GM12865 (cell line): Measurements from ENCODE around the gene PARVA.
A peak's percentile ranks its signal among the peaks of the same experiment; 100 is the strongest.

Source experiments
- DNase-seq: peaks from one replicate; pipeline ENCODE4 v3.0.0; 2010; ENCODE audit warnings: low read depth
- H3K4me3 ChIP-seq: 2 replicates; pipeline ENCODE4 v1.5.1; 2011; ENCODE audit warnings: mild to moderate bottlenecking, low read depth, low read length, control low read depth
- CTCF ChIP-seq: IDR thresholded peaks from 2 replicates; pipeline ENCODE4 v1.5.1; 2011; ENCODE audit warnings: low read length, control low read depth, low read depth, inconsistent platforms; ENCODE audit not compliant: insufficient read depth; ENCODE audit errors: missing control alignments

PARVA gene

DNA sequence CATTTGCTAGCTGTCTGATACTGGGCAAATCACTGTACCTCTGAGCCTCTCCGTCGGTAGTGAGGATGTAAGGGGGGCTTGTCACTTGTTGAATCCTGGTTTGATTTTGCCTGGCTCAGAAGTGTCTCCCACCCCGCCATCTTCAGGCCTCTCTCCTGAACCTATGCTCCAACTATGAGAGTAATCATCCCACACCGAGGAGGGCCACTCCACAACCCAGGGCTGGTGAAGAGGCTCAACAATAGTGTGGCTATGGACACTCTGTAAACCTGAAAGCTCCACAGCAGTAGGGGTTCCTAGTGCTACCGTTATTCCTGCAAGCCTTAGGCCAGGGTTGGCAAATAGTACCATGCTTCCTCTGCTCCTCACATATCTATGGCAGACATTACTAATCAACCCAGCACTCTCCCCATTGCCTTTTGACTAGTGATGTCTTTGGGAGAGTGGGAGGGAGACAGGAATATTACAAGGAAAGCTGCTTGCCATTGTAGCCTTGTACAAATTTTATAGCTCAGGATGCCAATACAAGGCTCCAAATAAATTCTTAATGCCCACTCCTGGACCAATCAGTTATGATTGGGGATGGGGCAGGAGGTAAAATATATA is 162.8 kb downstream of the PARVA start:
- DNase-seq, result no peak
- TF ChIP-seq CTCF, result no peak

GRCh38 chr11:12540913-12541582 is 163.7 kb downstream of the PARVA start:
- no peak overlapping the region for H3K4me3 ChIP-seq
- no peak for DNase-seq
- TF ChIP-seq CTCF, result no peak

More for the DNA sequence above, 162.8 kb downstream of the PARVA start:
- no peak overlapping the region for H3K4me3 ChIP-seq

DNA sequence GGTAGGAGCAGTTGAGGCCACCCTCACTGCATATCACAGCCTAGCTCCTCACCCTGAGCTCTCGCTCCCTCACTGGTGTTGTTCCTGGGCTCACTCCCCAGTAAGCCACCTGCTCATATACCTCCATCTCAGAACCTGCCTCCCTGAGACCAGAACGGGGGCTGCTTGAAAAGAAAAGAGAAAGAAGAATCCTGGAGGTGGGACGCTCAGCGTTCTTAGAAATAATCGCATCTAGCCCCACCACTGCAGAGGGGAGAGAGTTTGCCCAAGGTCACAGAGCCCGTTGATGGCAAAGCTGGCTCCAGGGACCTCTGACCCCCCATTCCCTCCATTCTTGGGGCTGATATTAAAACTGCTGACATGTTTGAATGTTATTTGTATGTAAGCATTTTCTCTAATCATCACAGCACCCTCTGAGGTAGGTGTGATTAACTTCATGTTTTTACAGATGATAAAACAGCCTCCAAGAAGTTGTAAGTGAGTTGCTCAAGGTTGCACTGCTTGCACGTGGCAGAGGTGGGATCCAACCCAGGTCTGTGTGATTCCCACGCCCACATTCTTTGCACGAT is 164.3 kb downstream of the PARVA start:
- DNase-seq, result no peak
- TF ChIP-seq CTCF, result no peak
- H3K4me3 ChIP-seq, result no peak overlapping the region

DNA sequence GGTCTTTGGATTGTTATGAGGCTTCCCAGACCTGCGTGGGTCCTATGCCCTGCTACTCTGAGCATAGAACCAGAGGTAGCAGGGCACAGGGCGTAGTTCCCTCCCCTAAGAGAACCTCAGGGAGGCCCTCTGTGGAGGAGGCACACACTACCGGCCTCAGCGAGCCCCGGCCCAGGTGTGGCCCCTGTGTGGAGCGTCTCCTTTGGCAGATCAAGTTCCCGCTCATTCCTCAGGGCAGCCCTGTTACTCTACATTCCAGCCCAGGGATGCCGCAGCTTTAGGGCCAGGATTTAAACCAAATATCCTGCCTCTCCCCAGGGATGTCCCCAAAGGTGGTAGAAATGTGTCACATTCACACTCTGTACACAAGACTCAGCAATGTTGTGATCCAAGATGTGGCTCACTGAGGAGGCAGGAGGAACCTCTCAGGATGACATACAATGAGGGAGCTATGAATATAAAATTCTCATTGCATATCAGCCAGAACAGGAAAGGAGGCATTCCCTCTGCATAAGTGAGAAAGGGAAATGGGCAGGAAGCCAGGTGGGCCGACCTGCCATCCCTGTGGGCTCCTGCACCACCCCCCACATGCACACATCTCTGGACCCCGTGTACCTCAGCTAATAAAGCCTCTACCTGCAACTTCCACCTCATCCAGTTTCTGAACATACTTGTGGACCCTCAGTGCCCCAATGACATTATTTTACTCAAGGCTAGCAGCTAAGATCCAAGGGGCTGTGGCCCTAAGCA is 165.0 kb downstream of the PARVA start:
- no peak for DNase-seq

GRCh38 chr11:12543596-12544415 is 166.4 kb downstream of the PARVA start:
- DNase-seq, result no peak
- TF ChIP-seq CTCF, result no peak

More for the DNA sequence above, 165.0 kb downstream of the PARVA start:
- TF ChIP-seq CTCF, result no peak
- no peak overlapping the region for H3K4me3 ChIP-seq

DNA sequence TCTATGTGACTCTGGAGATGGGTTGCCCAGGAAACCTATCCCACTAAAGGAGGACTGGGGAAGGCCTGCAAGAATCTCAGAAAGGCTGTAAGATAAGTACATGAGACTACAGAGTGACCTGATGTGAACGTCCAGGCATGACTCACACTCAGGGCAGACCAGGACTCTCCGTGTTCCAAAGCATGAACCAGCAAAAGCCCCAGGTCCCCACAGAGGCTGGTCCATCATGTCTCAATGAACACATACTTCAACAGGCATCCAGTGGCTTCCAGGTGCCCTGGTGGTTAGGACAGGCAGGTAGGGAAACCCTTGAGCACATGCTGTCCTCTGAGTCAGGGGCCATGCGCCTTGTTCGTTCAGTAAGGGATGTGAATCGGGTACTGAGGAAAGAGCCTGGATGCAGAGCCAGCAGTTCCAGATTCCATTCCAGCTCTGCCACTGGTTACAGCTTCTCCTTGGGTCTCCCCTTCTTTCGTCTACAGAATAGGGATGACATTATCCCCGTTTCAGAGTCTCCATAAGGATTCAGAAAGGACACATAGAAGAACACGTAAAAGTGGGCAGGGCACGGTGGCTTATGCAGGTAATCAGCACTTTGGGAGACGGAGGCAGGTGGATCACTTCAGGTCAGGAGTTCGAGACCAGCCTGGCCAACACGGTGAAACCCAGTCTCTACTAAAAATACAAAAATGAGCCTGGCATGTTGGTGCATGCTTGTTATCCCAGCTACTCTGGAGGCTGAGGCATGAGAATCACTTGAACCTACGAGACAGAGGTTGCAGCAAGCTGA is 167.8 kb downstream of the PARVA start:
- DNase-seq, result peak; percentile 2
- no peak overlapping the region for H3K4me3 ChIP-seq
- no peak for TF ChIP-seq CTCF

More at GRCh38 chr11:12543596-12544415, 166.4 kb downstream of the PARVA start:
- no peak overlapping the region for H3K4me3 ChIP-seq
